Hematopoietic multipotent progenitor cell treated with erythropoietin and hydrocortisone succinate and interleukin-3 and kit ligand, for 15 days (in vitro differentiated cells): ENCODE measurements around the gene CHRM2.

ENCODE experiments used
- DNase-seq: peaks from one replicate; pipeline ENCODE4 v3.0.0-alpha.2; 2015; ENCODE audit warnings: low spot score

The CHRM2 gene

GRCh38 chr7:137026176-137026500 lies 157.7 kb downstream of the CHRM2 start:
- no peak for DNase-seq

- no peak for DNase-seq
Measured at GRCh38 chr7:137032436-137032835, 164.0 kb downstream of the CHRM2 start.

DNA sequence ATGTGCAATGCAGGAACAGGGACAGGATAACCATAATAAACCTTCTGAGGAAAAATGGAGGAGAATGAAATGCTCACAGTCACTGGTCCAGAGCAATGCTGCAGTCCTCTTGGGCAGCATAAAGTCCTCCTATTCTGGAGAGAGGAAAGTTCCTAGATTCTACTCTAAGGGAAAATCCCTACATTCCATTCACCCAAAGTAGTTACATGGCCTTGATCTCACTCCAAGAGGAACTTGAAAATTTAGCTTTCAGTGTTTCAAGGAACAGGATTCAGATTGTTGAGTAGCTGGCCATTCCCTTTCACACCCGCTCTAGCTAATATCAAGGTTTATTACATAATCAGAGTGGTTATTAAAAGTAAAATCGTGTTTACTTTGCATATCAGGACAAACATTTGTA lies 168.3 kb downstream of the CHRM2 start:
- DNase-seq, result no peak

DNA sequence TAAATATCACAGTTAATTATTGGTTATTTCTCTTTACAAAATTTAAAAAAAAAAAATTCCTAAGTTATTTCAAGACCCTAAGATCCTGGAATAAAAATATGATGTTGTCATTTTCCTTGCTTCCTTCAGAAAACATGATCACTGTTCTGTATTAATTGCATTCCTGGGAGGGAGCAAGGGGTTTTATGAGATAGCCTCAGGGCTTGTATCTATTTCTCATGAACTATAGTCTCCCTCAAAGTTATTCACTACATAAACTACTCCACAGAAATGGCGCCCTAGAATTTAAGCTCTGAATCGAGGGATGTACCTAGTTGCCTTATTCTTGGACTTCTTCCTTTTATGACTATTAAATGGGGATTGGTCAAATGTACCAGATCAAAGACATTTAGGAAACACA lies 170.3 kb downstream of the CHRM2 start:
- DNase-seq, result no peak

DNA sequence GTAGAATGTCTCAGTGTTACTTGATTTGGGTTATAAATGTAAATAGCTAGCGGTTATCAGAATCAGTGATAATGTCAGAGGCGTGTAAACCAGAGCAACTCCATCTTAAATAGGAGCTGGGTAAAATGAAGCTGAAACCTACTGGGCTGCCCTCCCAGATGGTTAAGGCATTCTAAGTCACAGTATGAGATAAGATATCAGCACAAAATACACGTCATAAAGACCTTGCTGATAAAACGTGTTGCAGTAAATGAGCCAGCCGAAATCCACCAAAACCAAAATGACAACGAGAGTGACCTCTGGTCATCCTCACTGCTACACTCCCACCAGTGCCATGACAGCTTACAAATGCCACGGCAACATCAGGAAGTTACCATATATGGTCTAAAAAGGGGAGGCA lies 172.3 kb downstream of the CHRM2 start:
- no peak for DNase-seq

DNA sequence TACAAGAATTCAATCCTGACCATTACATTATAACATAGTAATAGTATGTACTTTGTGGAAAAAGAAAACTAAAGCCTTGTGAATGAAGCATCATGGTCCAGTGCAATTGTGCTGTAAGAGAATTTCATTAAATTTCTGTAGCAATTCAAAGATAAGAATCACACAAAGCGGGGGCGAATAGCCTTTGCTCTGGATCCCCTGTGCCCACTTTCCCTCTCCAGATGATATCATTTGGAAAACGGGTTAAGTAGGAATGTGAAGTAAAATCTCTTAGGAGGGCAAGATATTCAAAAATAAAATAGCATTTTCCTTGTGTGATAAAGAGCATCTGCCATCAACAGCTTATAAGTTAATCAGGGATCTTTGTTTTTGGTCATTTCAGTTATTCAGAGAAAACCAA lies 177.1 kb downstream of the CHRM2 start:
- DNase-seq, result no peak

DNA sequence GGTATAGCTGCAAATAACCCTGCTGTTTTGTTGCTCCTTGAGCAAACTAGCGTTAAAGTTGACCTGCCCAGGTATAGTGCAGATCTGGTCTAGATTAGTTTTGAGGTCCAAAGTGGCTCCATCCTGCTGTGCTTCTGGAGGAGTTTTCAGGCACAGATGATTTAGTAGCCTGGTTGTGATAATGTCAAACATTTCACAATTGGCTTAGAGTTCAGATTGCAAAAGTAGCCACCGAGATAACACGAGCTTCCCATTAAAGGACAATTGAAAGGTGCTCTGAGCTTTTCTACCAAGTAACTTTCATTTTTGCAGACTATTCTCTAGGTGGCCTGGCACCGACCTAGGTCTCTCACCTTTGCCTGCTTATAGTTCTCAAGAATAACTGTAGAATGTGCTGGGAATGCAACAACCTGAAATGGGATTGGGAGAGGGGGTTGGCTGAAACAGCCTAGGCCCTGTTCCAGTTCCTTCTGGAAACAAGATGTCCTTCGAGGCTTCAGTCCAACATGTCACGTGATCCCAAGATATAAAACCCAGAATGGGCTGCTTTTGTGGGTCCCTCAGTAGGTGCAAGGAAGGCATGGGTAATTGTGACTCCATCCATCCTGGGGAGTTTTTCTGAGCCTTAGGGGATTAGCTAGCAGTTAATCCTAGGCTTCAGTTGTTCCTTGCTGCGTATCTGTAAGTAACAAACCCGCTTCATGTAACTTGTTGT lies 201.0 kb downstream of the CHRM2 start:
- DNase-seq, result no peak
